GM13977 (cell line): ENCODE measurements around the gene IFNLR1.

Source experiments
- DNase-seq: peaks from one replicate; pipeline ENCODE4 v3.0.0; 2012; ENCODE audit warnings: low spot score
- in situ Hi-C: fragments of 300-500 bp; cut with MboI; formaldehyde crosslinking; loops from one replicate; pipeline ENCODE4 v1.12.0; 2022; ENCODE audit warnings: low sequenced_read_pairs, low pct_unique_long_range_greater_than_20kb, mixed read lengths, inconsistent platforms; ENCODE audit not compliant: unreplicated experiment
- TF ChIP-seq, protein P1 (sequence below): IDR thresholded peaks from 2 replicates; pipeline ENCODE4 v1.5.1; 2012; ENCODE audit warnings: mild to moderate bottlenecking, control low read depth; ENCODE audit not compliant: insufficient read depth; ENCODE audit errors: extremely low read depth, missing control alignments

IFNLR1 gene

DNA sequence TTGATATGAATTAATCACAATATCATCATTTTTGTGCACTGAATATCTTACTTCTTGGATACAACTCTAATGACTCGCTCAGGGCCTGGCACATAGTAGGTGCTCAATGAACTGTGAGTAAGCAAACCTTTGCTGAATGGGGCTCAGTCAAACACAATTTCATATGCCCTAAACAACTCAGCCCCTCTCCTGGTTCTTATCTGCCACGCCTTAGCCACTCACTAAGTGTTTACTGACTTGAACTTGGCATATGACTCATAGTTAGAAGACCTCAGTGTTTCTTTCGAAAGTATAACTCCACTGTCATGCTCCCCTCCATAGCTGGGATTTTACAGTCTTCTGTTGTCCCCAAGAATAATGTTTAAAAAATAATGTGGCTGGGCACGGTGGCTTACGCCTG, 4.8 kb upstream of the IFNLR1 start:
- in situ Hi-C loops = no loop called here
- TF ChIP-seq, protein P1, sequence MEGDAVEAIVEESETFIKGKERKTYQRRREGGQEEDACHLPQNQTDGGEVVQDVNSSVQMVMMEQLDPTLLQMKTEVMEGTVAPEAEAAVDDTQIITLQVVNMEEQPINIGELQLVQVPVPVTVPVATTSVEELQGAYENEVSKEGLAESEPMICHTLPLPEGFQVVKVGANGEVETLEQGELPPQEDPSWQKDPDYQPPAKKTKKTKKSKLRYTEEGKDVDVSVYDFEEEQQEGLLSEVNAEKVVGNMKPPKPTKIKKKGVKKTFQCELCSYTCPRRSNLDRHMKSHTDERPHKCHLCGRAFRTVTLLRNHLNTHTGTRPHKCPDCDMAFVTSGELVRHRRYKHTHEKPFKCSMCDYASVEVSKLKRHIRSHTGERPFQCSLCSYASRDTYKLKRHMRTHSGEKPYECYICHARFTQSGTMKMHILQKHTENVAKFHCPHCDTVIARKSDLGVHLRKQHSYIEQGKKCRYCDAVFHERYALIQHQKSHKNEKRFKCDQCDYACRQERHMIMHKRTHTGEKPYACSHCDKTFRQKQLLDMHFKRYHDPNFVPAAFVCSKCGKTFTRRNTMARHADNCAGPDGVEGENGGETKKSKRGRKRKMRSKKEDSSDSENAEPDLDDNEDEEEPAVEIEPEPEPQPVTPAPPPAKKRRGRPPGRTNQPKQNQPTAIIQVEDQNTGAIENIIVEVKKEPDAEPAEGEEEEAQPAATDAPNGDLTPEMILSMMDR = no peak
- DNase-seq = peak; percentile 83

DNA sequence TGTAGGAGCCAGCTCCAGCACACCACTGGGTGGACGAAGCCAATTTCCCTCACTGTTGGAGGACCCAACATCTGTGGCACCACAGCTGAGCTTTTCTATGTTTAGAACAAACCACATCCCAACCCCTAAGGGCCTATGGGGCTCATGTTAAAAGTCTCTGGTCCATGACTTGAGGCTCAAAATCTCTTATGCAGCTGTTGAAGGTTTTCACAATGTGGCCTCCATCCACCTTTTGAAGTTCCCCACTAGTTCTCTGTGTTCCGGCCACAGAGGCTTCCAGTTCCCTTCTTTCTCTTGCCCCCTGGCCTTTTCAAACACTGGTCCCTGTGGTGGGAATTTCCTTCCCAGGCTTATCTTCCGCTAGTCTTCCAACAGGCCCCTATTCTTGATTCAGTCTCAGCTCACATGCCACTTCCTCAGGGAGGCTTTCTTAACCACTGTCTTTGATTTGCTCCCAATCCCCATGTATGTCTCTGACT, 3.9 kb upstream of the IFNLR1 start:
- in situ Hi-C loops = no loop called here
- DNase-seq = peak; percentile 80
- TF ChIP-seq, protein P1 = no peak

DNA sequence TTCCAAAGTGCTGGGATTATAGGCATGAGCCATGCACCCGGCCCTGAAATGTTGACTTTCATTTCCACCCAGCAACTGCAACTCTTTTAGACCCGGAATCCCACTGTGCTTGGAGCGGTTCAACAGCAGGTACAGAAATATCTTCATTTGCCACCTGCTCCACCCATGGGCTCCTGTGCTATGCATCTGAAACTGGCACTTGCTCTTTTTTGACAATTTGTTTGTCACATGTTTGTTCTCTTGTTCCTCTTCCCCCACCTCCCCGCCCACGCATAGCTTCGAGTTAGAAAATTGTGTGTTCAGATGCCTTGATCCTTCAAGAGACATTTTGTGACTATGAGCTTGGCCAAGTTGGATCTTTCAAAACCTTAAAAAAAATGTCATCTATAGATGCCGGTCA, 2.4 kb upstream of the IFNLR1 start:
- peak; percentile 52 for DNase-seq
- TF ChIP-seq, protein P1 = no peak
- in situ Hi-C loops = no loop called here

DNA sequence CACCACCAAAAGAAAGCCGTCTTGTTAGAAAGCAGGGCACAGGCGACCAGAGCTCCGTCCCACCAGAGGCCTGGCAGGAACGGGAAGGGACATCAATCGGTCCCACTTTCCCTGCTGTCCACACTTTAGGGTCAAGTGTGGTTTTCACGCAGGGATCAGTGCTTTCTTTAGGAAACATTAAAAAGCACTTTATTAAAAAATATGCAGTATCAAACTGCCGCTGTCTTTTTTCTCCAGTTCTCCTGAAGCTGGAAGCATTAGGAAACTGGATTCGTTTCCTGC, 437 bp downstream of the IFNLR1 start:
- TF ChIP-seq, protein P1 = no peak
- in situ Hi-C loops = no loop called here
- DNase-seq = no peak

DNA sequence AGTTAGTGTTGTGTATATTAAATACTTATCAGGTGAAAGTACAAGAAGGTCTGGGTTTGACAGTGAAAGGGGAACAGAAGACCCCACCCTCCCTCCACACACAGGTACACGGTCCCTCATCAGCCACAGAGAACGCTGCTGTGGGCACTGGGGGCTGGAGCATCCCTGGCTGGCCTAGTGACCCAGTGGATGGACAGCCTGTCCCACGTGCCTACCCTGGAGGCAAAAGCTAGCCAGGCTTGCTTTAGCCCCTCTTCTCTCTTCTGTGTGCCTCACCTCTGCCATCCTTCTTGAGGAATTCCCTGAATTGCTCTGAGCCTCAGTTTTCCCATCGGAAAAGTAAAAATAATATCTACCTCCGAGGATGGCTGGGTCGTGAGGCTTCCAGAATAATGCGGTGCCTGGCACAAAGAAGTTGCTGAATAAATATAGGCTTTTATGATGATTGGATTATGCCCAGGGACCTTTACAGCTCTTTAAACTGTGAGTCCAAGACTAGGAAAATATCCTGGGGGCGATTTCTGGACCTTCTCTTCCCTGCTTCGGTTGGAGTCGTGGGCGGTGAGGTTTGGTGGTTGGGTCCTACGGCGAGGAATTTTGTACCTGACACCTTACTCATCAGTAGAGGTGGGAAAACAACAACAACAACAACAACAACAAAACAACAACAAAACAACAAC, 918 bp downstream of the IFNLR1 start:
- TF ChIP-seq, protein P1 = no peak
- DNase-seq = no peak
- in situ Hi-C loops = no loop called here

DNA sequence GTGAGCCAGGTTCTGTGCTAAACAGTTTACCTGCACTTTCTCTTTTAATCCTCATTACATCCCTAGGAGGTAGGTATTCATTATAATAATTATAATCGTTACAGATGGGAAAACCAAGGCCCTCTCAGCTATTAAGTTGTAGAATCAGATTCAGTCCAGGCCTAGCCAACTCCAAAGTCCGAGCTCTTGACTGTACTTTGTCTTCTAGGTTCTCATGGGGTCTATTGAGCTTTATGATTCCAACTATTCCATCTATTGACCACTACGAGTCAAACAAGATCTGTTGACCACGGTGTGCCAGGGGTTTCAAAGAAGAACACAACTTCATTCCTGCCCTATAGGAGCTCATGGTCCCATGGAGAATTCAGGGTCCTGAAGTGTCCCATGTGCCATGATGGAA, 2.0 kb downstream of the IFNLR1 start:
- TF ChIP-seq, protein P1 = no peak
- no peak for DNase-seq
- in situ Hi-C loops = no loop called here
